HG03159 (cell line): ENCODE data around the gene MTA2.
A peak's percentile ranks its signal among the peaks of the same experiment; 100 is the strongest.
"Not testable (repeated sequence)": the region's sequence is repeated elsewhere in the genome, so short reads cannot be mapped to it uniquely, and the experiment has no call there.

Source experiments
- ATAC-seq: cut with Tn5 transposase; IDR thresholded peaks from one replicate; pipeline ENCODE4 v1.9.1; 2021; ENCODE audit warnings: mild to moderate bottlenecking, moderate library complexity; ENCODE audit not compliant: unreplicated experiment

Gene MTA2

DNA sequence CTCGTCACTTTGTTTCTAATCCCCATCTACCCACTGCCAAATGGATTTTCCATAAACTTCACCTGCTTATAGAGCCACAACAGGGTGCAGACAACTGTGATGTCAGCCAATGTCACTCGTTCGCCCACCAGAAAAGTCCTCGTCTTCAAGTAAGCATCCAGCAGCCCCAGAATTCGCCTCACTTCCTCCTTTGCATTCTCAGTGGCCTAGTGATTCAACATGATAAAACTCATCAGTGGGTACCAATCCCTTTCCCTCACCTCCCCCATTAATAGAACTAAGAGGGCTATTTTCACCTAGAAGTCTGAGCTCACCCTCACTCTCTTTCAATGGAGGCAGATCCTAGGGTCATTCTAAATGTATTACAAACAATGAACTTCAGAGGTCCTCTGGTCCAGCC lies 30.8 kb downstream of the MTA2 start:
- ATAC-seq = not testable (repeated sequence)

DNA sequence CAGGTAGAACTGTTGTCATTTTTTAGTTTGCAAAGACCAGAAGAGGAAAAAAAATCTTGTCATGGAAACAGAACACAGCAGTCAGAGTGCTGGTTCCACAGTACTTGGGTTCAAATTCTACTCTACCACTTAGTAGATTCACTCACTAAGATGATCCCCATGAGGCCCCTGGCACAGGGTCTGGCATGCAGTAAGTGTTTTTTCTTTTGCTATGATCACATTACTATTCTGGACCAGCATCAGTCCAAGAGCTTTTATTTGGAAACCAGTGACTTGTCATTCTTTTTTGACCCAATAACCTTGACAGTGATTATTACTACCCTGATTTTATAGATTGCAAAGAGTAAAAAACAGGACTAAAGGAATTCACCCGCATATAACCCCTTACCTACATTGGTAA lies 32.1 kb downstream of the MTA2 start:
- ATAC-seq = no peak

DNA sequence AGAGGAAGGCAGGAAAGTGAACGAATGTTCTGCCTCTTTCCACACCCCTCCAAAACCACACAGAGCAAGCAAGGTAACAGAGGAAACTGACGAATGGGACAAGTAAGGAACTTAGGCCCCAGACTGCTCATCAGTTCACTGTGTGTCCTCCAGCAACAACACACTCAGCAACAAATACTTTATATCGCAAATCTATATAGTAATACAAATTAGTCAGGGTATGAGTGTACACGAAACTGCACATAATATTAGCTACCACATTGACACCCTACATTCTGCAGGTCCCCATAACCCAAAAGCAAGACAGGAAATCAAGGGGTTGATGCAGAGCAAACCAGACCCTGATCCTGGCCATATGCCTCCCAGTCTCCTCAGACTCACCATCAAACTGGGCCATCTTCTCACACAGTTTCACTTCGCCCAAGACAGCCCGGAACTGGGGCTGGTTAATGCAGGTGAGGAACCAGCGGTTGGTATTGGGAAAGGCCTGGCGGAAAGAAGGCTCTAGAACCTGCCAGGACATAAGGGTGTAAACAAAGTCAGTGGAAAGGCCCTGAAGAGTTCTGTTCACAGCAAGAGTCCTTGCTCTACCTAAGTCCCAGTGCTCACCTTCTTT lies 34.5 kb downstream of the MTA2 start:
- ATAC-seq = no peak

DNA sequence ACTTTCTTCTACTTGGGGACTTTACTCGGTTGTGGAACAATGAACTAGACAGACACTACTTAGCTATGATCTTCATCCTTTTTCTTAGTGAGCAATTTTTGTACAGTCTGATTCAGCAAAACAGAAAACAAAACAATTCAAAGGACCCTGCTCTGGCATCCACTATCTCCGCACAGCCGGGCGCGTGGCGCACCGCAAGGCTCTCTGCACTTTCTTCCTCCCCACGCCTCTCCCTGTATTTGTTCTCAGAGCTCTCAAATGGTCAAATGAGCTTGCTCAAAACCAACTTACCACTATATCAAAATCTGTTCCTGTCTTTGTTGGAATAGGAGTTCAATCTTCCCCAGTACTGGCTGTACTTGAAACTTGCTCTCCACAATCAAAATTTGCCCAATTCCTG lies 35.4 kb downstream of the MTA2 start:
- no peak for ATAC-seq

DNA sequence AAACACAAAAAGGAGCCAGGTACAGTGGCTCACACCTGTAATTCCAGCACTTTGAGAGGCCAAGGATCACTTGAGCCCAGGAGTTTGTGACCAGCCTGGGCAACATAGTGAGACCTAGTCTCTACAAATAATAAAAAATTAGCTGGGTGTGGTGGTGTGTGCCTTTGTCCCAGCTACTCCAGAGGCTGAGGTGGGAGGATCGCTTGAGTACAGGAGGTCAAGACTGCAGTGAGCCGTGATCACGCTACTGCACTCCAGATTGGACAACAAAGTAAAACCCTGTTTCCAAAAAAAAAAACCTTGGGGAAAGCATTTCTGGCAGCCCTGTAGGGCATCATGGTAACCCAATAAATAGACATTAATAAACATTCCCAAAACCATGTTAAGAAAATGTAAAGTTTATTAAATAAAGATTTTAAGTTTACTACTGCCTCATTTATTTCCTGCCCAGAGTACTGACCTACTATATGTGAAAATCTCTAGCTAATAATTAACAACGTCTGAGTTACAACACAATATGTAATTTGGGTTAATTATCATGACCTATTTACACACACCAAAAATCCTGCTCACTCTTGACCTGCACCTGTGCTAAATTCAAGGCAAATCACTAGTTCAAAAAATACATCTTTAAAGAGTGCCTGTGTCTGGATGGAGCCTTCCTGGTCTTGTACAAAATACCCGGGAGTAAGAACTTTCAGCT lies 36.4 kb downstream of the MTA2 start:
- no peak for ATAC-seq

DNA sequence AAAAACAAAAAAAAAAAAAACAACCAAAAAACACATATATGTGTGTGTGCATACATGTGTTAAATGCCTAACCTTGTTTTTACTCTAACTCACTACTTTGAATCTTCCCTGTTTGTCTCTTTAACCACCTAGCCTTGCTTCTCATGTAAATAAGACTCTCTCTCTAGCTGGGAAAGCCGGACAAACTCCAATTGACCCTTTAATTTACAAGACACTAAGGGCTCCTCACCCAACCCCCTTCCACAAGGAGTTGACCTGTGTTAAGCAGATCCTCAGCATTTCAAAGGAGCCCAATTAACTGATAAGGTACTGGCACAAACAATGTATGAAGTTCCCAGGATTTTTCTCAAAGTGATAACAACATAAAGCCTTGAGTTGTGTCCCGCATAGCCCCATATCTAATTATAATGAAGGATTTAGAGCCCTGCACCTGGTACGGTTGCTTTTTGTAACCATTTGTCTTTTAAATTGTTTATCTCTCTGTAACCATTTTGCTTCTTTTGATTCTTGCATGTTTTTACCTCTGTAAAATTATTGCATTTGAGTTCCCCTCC lies 39.9 kb downstream of the MTA2 start:
- ATAC-seq = not testable (repeated sequence)

DNA sequence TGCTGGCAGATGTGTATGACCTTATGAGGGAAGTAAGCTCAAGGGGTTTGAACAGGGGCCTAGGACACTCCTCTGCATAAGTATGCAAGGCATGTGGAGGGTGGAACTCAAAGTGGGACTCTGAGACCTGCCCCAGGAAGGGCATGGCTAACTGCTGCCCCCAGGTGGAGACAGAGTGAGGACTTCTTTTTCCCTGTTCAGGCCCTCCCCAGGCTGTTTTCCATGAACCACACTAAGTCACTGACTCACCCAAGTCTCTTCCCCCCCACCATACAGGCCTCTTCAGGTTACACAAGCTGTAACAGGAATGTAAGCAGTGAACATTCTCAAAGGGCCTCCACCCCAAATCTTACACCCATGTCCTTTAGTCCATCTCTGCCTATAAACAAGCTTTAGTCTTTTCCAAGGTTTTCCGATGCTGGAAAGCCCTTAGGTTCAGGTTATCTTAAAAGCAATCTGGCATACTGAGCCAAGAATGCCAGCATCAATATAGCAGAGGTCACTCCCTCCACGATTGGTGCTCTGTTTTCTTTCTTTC lies 41.0 kb downstream of the MTA2 start:
- no peak for ATAC-seq

DNA sequence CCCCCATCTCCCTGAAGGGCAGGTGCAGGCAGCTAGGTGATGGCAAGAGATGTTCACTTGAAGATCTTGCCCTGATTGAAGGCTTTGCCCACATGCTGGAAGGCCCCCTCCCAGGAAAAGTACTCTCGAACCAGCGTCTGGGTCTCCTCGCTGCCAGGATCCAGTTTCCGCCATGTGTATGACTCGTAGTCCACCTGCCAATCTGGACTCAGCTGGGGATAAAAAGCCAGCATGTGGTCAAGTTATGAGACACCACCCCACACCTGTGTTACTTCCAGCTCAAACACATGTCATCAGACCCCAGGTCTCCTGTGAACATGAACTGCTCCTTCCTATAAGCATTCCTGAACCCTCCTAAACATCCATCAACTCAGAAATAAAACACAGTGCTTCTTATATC lies 42.0 kb downstream of the MTA2 start:
- ATAC-seq = not testable (repeated sequence)

DNA sequence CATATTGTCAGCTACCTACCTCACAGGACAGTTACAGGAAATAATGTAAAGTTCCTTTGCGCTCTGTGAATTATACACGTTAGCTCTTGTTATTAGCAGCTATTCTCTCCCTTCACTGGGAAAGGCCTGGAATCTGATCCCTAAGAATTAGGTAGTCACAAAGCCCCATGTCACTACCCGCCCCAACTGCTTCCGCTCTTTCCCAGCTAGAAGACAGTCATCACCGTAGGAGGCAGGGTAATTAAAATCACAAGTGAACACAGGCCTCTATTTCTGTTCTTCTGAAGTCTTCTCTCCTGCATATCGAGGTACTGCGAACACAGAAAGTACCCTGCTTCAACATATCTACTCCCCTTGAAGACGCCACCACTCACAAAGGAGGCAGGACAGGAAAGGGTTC lies 42.5 kb downstream of the MTA2 start:
- no peak for ATAC-seq

DNA sequence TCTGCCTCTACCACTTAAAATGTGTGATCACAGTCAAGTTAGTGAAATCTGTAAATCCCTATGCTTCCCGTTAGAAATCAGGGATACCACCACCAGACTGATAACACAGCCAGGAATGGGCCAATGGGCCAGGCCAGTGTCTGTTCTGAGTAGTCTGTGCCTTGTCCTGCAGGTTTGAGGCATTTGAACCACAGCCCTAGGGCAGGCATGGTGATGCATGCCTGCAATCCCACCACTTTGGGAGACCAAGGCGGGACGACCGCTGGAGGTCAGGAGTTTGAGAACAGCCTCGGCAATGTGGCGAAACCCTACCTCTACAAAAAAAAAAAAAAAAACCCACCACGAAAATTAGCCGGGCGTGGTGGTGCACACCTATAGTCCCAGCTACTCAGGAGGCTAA lies 43.0 kb downstream of the MTA2 start:
- ATAC-seq = no peak

DNA sequence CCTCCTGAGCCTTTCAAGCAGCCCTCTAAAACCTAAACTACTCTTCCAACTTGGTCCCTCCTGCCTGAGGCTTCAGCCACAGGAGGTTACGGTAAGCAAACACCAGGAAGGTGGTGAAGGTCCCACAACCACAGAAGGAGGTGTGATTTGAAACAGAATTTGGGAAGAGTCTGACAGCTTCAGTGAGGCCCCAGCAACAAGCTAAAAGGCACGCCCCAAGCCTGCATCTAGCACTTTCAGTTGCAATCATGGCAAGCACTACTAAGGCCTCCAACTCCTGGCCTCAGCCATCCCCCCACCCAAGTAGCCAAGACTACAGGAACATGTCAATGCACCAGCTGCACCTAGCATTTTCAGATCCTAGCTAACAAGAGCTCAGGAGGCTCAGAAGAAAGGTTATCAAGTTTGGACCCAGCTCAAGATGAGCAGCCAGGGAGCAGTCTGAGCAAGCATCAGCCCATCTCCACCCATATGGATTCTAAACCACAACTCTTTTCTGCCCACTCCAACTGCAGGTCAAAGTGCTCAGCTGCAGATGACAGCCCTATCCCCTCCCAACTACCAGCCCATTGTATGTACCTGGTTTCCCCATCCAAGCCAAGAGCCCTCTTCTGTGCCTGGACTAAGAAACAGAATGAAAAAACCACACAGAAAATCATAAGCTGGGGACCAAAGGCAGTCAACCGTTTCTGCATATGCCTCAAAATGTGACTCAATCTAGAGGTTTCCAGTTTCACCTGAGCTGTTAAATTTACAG lies 44.6 kb downstream of the MTA2 start:
- ATAC-seq = no peak

DNA sequence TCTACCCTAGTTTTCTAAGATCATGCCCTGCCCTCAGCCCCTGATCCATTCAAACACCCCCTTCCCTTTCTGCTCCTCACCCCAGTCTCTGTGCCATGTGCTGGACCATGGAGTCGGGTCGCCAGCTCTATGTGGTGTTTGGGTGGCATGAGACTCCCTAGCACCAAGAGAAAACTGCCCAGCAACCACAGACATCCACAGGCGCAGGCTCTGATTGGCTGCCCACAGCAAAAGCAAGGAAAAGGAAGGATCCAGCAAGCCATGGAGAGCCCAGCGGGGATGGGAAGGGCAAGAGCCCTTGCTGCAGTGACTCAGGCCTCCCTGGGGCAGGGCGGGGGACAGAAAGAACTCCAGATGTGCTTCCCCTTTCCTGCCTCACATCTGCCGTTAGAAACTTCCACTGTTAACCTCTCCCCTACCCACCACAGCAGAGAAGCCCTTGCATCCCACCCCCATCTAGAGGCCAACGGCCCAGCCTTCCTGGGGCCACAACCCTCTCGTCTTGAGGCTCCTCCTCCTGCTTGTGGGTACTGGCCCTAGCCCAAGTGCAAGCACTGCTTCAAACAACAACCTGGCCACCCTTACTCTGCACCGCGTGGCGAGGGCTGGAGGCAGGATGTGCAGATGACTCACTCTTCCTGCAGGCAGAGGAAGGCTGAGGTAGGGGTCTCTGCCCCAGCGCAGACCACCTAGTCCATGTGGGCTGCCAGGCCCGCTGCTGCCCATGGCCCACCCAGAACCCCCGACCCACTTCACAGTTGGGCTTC lies 45.4 kb downstream of the MTA2 start:
- peak; percentile 36 for ATAC-seq

DNA sequence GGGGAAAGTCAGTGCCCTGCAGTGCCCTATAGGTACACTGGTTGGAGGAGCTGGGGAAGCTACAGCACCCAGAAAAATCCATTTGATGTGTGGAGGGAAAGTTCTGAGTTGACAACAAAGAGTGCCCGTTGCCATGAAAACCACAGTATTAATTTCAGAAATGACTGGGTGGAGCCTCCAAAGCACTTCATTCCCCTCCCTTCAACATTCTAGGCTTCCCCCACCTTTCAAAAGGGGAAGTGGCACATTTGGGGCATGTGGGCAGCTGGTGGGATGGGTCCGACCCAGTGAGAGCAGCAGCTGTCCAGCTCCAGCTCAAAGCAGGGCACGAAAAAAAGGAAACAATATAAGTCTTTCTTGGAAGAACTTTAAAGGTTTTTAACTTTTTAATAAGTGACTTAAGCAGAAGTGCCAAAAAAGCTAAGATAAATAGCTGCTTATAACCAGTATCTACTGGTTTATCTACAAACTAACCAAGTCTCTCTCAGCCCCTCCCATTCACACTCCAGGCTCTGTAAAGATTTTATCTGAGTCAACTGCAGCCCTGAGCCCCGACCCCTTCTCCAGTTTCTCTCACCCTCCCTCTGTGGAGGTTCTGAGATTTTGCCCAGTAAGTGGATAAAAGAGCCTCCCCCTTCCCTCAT lies 46.1 kb downstream of the MTA2 start:
- ATAC-seq = peak; percentile 43

DNA sequence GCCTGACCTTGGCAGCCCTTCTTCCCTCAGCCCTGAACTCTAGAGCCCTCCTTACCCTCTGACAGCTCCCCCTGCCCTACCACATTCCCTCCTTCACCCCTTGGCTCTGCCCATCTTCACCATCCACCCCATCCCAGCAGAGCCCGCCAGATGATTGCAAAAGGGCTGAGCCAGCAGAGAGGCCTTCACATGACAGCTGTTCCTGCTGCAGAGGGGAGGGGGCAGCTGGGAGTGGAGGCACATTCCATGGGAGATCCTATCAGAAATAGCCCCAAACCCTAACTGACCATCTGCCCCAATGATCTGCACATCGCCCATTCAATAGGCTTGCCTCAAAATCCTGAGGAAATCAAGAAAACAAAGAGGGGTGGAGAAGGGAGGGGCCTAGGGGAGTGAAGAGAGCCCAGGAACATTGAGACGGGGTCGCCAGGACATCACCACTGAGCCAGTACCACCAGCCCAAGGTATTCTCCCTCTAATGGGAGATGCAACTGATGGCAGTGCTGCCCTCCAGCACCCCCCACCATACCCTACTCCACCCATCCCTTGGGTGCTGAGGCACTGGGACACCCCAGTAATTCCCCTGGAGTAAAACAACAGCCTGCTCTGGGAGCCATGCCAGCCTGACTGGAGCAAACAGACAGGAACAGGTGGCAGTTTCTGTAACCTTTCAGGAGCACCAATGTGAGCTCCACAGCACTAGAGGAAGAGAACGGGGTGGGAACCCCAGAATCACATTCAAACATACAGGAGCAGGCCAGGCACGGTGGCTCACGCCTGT lies 47.1 kb downstream of the MTA2 start:
- ATAC-seq = no peak

DNA sequence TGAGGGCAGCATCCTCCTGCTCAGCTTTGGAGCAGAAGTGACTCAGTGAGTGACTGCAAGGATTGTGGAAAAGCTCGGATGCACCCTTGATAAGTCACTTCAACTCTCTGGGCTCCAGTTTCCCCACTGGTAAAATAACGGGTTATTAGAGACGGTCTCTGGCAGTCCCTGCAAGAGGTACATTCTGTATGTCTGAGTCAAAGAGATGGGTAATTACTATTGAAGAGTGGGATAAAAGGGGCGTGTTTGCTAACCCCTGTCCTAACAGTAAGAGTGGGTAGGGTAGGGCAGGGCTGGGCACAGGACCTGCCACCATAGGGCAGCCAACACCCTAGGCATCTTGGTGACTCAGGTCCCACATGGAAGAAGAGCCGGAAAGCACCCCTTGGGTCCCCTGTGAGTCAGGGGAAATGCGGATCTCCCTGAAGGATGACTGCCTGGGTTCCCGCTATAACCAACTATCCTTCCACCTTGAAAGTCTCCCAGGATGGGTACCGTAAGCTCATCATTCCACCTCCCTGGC lies 47.8 kb downstream of the MTA2 start:
- ATAC-seq = no peak

DNA sequence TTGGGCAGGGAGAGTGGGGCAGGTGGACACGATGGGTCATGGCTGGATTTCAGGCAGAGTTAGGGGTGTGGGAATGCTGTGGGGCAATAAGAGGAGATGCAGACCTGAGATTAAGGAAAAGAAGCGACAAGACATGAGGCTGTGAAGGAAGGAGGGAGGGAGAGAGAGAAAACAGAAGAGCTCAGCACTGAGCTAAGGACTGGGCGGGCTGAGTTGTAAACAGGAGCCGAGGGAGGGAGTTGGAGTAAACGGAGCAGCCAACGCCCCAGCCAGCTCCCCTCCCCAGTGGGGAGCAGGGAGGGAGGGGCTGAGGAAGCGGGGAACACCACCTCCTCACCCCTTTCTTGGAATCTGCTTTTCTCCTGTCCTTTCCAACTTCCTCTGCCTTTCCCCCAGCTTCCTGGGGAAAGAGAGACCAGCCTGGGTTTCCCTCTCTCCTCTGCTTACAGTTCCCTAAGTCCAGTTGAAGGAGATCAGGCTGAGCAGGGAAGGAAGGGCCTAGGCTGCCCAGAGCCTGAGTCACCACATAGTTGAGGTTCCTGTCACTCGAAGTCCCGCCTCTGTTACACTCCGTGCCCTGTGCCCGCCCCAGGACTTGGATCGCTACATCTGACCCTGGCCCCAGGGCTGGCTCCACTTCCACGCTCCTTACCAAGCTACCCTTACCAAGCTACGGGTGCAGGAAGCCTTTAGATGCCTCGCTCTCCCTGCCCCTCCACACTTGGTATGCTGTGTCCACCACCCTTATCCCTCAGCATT lies 48.4 kb downstream of the MTA2 start:
- no peak for ATAC-seq

DNA sequence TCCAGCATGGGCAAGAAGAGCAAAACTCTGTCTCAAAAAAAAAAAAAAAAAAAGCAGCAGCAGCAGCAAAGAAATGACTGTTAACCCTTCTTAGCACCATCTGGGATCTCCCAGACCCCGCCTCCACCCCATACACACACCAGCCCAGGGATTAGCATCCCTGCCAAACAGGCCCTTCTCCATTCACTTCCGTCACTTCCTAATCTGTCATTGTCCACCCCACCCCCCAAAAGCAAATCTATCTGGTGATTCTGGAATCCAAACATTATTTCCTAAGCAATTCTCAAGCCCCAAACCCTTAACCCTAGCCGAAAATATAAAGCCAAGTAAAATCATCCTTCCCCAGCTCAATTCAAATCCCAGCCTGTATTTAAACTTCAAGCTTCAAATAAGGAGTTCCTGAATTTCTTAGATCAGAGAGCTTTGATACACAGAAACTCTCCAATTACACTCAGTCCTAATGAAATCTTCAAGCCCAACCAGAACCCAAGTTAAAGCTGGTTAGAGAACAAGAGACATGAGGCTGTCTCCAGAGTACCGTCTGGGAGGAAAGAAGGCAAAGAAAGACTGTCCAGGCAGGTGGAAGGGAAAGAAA lies 49.1 kb downstream of the MTA2 start:
- ATAC-seq = no peak

DNA sequence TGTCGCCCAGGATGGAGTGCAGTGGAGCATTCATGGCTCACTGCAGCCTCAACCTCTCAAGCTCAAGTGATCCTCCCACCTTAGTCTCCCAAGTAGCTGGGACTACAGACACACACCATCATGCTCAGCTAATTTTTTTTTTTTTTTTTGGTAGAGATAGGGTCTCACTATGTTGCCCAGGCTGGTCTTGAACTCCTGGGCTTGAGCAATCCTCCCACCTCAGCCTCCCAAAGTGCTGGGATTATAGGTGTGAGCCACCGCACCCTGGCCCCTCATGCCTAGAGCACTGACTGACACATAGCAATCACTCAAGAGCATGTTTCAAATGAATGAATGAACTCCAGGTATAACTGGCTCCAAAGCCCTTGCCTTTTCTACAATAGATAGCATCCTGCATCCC lies 51.2 kb downstream of the MTA2 start:
- not testable (repeated sequence) for ATAC-seq
